OCI-LY3 (cell line): ENCODE results near the gene CSTPP1.
"Not testable (repeated sequence)": the region's sequence is repeated elsewhere in the genome, so short reads cannot be mapped to it uniquely, and the experiment has no call there.

Experiments used
- H2AFZ ChIP-seq: fragments of 200-600, 300-600 bp; shearing (Covaris generic); 2 replicates; pipeline ENCODE4 v1.6.0; 2014; ENCODE audit warnings: antibody characterized with exemption, low read depth, low read length
- H3K27ac ChIP-seq: fragments of 200-600, 300-600 bp; sonication (generic); 2 replicates; pipeline ENCODE4 v1.5.1; 2014; ENCODE audit warnings: mild to moderate bottlenecking, low read length, moderate library complexity, mixed read lengths
- H3K27me3 ChIP-seq: fragments of 200-600, 300-600 bp; sonication (generic); 2 replicates; pipeline ENCODE4 v1.6.1; 2014; ENCODE audit warnings: low read depth, low read length, mixed read lengths
- H3K36me3 ChIP-seq: fragments of 200-600, 300-600 bp; sonication (generic); replicated peaks from 2 replicates; pipeline ENCODE3; 2014; ENCODE audit warnings: low read depth, low read length, mixed read lengths
- H3K4me1 ChIP-seq: fragments of 300-600, 200-600 bp; sonication (generic); 2 replicates; pipeline ENCODE4 v1.6.1; 2014; ENCODE audit warnings: low read length, mixed read lengths
- H3K4me2 ChIP-seq: fragments of 200-600, 300-600 bp; sonication (generic); 2 replicates; pipeline ENCODE4 v1.6.1; 2014; ENCODE audit warnings: low read length, mixed read lengths
- H3K4me3 ChIP-seq: fragments of 300-600, 200-600 bp; sonication (generic); 2 replicates; pipeline ENCODE4 v1.5.1; 2014; ENCODE audit warnings: antibody characterized with exemption, mild to moderate bottlenecking, low read length, moderate library complexity
- H3K79me2 ChIP-seq: fragments of 300-600, 200-600 bp; shearing (Covaris generic); 2 replicates; pipeline ENCODE4 v1.6.1; 2014; ENCODE audit warnings: mild to moderate bottlenecking, low read length, mixed read lengths
- H3K9ac ChIP-seq: fragments of 300-600, 200-600 bp; shearing (Covaris generic); 2 replicates; pipeline ENCODE4 v1.6.0; 2014; ENCODE audit warnings: mild to moderate bottlenecking, low read length, moderate library complexity
- H3K9me3 ChIP-seq: fragments of 200-600, 300-600 bp; shearing (Covaris generic); 2 replicates; pipeline ENCODE4 v1.6.1; 2014; ENCODE audit warnings: low read length, mixed read lengths; ENCODE audit not compliant: insufficient read depth
- H4K20me1 ChIP-seq: fragments of 200-600, 300-600 bp; sonication (generic); 2 replicates; pipeline ENCODE4 v1.6.1; 2016; ENCODE audit warnings: low read length, mixed read lengths; ENCODE audit not compliant: insufficient read depth
- EZH2phosphoT487 ChIP-seq: fragments of 200-600 bp; shearing (Covaris generic); IDR thresholded peaks from 2 replicates; pipeline ENCODE4 v1.6.1; 2018; ENCODE audit warnings: antibody characterized with exemption, mixed run types, low read depth
- TF ChIP-seq, protein P1 (sequence below): fragments of 200-600, 300-600 bp; sonication (generic); IDR thresholded peaks from 2 replicates; pipeline ENCODE4 v1.5.1; 2014; ENCODE audit warnings: antibody characterized with exemption, low read length, low read depth

The CSTPP1 gene

DNA sequence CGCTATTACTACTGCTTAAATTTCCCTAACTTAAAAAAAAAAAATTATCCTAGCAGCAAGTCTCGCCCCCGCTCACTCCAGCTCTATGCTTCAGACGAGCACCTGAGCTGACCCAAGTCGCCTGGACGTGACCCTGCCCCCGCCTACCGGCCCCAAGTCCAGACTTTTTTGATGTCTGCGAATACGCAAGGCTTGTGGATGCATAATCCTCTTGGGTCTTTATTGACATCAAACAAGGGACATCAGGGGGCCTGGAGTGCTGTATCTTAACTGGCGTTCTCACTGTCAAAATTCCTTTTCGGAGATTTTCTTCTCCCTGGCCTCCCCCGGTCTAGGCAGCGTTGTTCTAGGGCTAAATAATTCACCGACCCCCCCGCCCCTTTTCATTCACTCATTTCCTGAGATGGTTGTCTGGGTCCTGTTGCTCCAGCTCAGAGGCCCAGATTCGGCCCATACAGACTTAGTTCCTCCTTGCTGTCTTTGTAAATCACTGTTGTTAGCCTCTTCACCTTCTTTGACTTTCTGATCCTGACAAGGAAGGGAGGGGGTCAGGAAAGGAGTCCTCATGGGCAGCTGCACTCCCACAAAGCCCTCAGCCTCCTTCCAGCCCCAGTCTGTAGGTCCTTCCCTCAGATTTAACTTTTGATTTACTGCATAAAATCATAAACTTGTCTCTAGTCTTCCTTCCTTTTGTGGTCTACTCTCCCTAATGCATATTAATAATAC, 17.6 kb upstream of the CSTPP1 start:
- TF ChIP-seq EZH2phosphoT487, result no peak
- TF ChIP-seq, protein P1, sequence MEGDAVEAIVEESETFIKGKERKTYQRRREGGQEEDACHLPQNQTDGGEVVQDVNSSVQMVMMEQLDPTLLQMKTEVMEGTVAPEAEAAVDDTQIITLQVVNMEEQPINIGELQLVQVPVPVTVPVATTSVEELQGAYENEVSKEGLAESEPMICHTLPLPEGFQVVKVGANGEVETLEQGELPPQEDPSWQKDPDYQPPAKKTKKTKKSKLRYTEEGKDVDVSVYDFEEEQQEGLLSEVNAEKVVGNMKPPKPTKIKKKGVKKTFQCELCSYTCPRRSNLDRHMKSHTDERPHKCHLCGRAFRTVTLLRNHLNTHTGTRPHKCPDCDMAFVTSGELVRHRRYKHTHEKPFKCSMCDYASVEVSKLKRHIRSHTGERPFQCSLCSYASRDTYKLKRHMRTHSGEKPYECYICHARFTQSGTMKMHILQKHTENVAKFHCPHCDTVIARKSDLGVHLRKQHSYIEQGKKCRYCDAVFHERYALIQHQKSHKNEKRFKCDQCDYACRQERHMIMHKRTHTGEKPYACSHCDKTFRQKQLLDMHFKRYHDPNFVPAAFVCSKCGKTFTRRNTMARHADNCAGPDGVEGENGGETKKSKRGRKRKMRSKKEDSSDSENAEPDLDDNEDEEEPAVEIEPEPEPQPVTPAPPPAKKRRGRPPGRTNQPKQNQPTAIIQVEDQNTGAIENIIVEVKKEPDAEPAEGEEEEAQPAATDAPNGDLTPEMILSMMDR, result no peak
- Histone ChIP-seq H4K20me1 (no peaks in the 10 kb centered on the region), H3K79me2 (no peaks in the 10 kb centered on the region), H3K4me2 (peak overlapping the region; percentile 99), H3K36me3 (no peaks in the 10 kb centered on the region), H3K9ac (peak overlapping the region; percentile 68), H3K27me3 (peaks cover 27% of the 10 kb centered on the region), H2AFZ (peak overlapping the region; percentile 88), H3K9me3 (no peaks in the 10 kb centered on the region), H3K27ac (peak overlapping the region; percentile 19; the same call in 1 of the 2 replicates), H3K4me1 (peaks cover 18% of the 10 kb centered on the region), H3K4me3 (peak overlapping the region; percentile 84)

DNA sequence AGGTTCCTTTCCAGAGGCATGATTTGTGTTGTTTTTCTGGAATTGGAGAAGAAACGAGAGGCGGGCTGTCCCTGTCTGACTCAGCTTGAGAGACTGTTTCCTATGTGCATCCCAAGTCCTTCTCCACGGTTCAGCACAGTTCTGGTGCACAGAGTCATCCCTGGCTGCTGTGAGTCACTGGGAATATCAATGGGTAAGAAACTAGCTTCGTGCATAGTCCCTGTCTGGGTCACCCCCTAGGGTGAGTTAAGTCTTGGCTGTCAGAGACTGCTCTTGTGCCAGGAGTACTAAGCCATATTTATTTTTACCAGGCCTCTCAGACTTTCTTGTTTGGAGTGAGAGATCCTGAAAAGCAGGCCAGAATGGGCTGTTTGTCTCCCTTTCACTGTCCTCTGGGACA, 15.8 kb upstream of the CSTPP1 start:
- H3K79me2 ChIP-seq, result no peaks in the 10 kb centered on the region
- no peak overlapping the region for H2AFZ ChIP-seq
- H3K9ac ChIP-seq, result no peak overlapping the region
- no peaks in the 10 kb centered on the region for H3K36me3 ChIP-seq
- H3K27ac ChIP-seq, result no peak overlapping the region
- no peak overlapping the region for H3K4me2 ChIP-seq
- TF ChIP-seq, protein P1, result no peak
- no peak for TF ChIP-seq EZH2phosphoT487
- H3K27me3 ChIP-seq, result peaks cover 17% of the 10 kb centered on the region
- H4K20me1 ChIP-seq, result no peaks in the 10 kb centered on the region
- H3K4me3 ChIP-seq, result no peak overlapping the region
- H3K4me1 ChIP-seq, result peaks cover 18% of the 10 kb centered on the region
- H3K9me3 ChIP-seq, result no peaks in the 10 kb centered on the region

DNA sequence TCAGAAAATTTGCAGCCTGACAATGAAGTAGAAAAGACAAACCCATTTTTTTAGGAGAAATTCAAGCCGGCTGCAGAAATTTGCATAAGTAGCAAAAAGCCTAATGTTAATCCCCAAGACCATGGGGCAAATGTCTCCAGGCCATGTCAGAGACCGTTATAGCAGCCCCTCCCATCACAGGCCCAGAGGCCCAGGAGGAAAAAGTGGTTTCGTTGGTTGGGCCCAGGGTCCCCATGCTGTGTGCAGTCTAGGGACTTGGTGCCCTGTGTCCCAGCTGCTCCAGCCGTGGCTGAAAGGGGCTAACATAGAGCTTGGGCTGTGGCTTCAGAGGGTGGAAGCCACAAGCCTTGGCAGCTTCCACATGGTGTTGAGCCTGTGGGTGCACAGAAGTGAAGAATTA, 8.6 kb upstream of the CSTPP1 start:
- not testable (repeated sequence) for H3K4me1 ChIP-seq, H4K20me1 ChIP-seq, H2AFZ ChIP-seq, H3K36me3 ChIP-seq, H3K27ac ChIP-seq, H3K4me3 ChIP-seq, H3K79me2 ChIP-seq, H3K9ac ChIP-seq, H3K27me3 ChIP-seq, H3K4me2 ChIP-seq, H3K9me3 ChIP-seq

DNA sequence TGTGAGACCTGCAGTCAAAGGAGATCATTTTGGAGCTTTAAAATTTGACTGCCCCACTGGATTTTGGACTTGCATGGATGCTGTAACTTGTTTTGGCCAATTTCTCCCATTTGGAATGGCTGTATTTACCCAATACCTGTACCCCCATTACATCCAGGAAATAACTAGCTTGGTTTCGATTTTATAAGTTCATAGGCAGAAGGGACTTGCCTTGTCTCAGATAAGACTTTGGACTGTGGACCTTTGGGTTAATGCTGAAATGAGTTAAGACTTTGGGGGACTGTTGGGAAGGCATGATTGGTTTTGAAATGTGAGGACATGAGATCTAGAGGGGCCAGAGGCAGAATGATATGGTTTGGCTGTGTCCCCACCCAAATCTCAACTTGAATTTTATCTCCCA, 7.9 kb upstream of the CSTPP1 start:
- not testable (repeated sequence) for H2AFZ ChIP-seq, H3K4me1 ChIP-seq, H3K9me3 ChIP-seq, H3K4me2 ChIP-seq, H3K9ac ChIP-seq, H4K20me1 ChIP-seq, H3K36me3 ChIP-seq, H3K79me2 ChIP-seq, H3K27me3 ChIP-seq, H3K4me3 ChIP-seq, H3K27ac ChIP-seq

DNA sequence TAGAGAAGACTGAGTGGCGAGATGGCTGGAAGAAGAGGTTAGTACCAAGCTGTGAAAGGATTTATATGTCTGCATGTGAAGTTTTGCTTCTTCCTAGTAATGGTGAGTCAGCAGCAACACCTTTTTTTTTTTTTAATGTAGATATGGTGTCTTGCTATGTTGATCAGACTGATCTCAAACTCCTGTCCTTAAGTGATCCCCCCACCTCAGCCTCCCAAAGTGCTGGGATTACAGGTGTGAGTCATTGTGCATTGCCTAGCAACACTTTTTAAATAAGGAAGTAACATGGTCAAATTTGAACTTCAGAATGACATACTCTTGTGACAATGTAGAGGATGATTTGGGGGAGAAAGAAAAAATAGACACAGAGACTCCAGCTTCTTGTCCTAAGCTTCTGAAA, 6.5 kb upstream of the CSTPP1 start:
- H3K27me3 ChIP-seq, result no peaks in the 10 kb centered on the region
- no peaks in the 10 kb centered on the region for H4K20me1 ChIP-seq
- no peak overlapping the region for H3K4me2 ChIP-seq
- no peak for TF ChIP-seq EZH2phosphoT487
- TF ChIP-seq, protein P1, result no peak
- no peaks in the 10 kb centered on the region for H3K79me2 ChIP-seq
- peaks cover 4% of the 10 kb centered on the region; the same call in 1 of the 2 replicates for H3K4me1 ChIP-seq
- 0 out of 2 replicates have a peak overlapping the region, but pooled peaks have one; percentile 36 for H2AFZ ChIP-seq
- H3K9ac ChIP-seq, result no peak overlapping the region
- H3K9me3 ChIP-seq, result no peaks in the 10 kb centered on the region
- no peak overlapping the region for H3K27ac ChIP-seq
- H3K4me3 ChIP-seq, result no peak overlapping the region
- no peaks in the 10 kb centered on the region for H3K36me3 ChIP-seq
